GM10847 (cell line): ENCODE measurements around the gene SIGLEC10.

Source experiments
- POLR2A ChIP-seq: IDR thresholded peaks from 2 replicates; pipeline ENCODE4 v1.6.1; 2011; ENCODE audit not compliant: insufficient read length; ENCODE audit errors: extremely low read depth

Gene SIGLEC10

GRCh38 chr19:51417107-51417809 lies at the start of gene SIGLEC10:
SIGLEC10 (minus strand) TSS chr19:51417642; CDS start chr19:51417581, 61 bp downstream.
- peak; percentile 42 for TF ChIP-seq POLR2A

- no peak for TF ChIP-seq POLR2A
Observed at GRCh38 chr19:51466723-51467122, 49.3 kb upstream of the SIGLEC10 start.

- no peak for TF ChIP-seq POLR2A
Observed at GRCh38 chr19:51462681-51463080, 45.2 kb upstream of the SIGLEC10 start.

GRCh38 chr19:51462276-51462675 lies 44.8 kb upstream of the SIGLEC10 start:
- TF ChIP-seq POLR2A = no peak

GRCh38 chr19:51461723-51462161 lies 44.3 kb upstream of the SIGLEC10 start:
- TF ChIP-seq POLR2A = no peak

GRCh38 chr19:51460164-51460992 lies 42.9 kb upstream of the SIGLEC10 start:
- TF ChIP-seq POLR2A = no peak

- TF ChIP-seq POLR2A = no peak
Observed at GRCh38 chr19:51458899-51459505, 41.6 kb upstream of the SIGLEC10 start.

GRCh38 chr19:51458051-51458645 lies 40.7 kb upstream of the SIGLEC10 start, which contains the start of gene SIGLEC8:
SIGLEC8 (minus strand) TSS chr19:51458454; CDS start chr19:51458387, 67 bp downstream.
- no peak for TF ChIP-seq POLR2A

GRCh38 chr19:51457351-51458013 lies 40.0 kb upstream of the SIGLEC10 start:
- TF ChIP-seq POLR2A = no peak

- TF ChIP-seq POLR2A = no peak
Observed at GRCh38 chr19:51456541-51457290, 39.3 kb upstream of the SIGLEC10 start.

GRCh38 chr19:51450730-51451307 lies 33.4 kb upstream of the SIGLEC10 start:
- no peak for TF ChIP-seq POLR2A

GRCh38 chr19:51448411-51449016 lies 31.1 kb upstream of the SIGLEC10 start:
- no peak for TF ChIP-seq POLR2A

GRCh38 chr19:51448011-51448410 lies 30.6 kb upstream of the SIGLEC10 start:
- no peak for TF ChIP-seq POLR2A
